Kidney (tissue), 14 donors: ENCODE results near the gene NEK8. TPM values are rescaled to one million over a fixed set of nuclear protein-coding genes. Genes with fewer than 3 reads are reported as not detected.

ENCODE experiments used
- DNase-seq, 5 donors: peaks; one replicate each; pipeline ENCODE4 v3.0.0-alpha.2; 2013 to 2020
- FAIRE-seq: peaks from 2 replicates; lab custom pipeline; 2012; peaks lifted over from hg19 to GRCh38; lab: Jason Lieb, UNC
- H3K27ac ChIP-seq, 2 donors: one replicate each; pipeline ENCODE4 v1.7.0; 2013; ENCODE audit warnings: low read depth in 2 of 2, low read length in 2 of 2, inconsistent platforms in 1 of 2
- H3K27me3 ChIP-seq: one replicate; pipeline ENCODE4 v1.7.1; 2013; ENCODE audit warnings: low read length, inconsistent platforms; ENCODE audit not compliant: control insufficient read depth, insufficient read depth
- H3K36me3 ChIP-seq, 3 donors: one replicate each; pipeline versions ENCODE4 v1.7.0 to v1.7.1; 2013; ENCODE audit warnings: low read length in 3 of 3, control low read depth in 1 of 3, inconsistent platforms in 1 of 3; ENCODE audit not compliant: insufficient read depth in 3 of 3, control insufficient read depth in 2 of 3
- H3K4me1 ChIP-seq, 3 donors: one replicate each; pipeline versions ENCODE4 v1.7.0 to v1.7.1; 2013; ENCODE audit warnings: low read length in 3 of 3, inconsistent platforms in 1 of 3, low read depth in 1 of 3; ENCODE audit not compliant: control insufficient read depth in 2 of 3, insufficient read depth in 2 of 3
- H3K4me3 ChIP-seq, 3 donors: one replicate each; pipeline versions ENCODE4 v1.7.0 to v1.8.1; 2013; ENCODE audit warnings: low read length in 3 of 3, control low read depth in 1 of 3, inconsistent platforms in 1 of 3
- H3K9ac ChIP-seq, 3 donors: one replicate each; pipeline versions ENCODE4 v1.7.0 to v1.7.1; 2013; ENCODE audit warnings: low read length in 3 of 3, control low read depth in 1 of 3, inconsistent platforms in 1 of 3
- H3K9me3 ChIP-seq, 3 donors: one replicate each; pipeline versions ENCODE4 v1.7.0 to v1.7.1; 2013; ENCODE audit warnings: low read length in 3 of 3, control low read depth in 1 of 3, inconsistent platforms in 1 of 3; ENCODE audit not compliant: control insufficient read depth in 2 of 3, insufficient read depth in 1 of 3
- CTCF ChIP-seq: IDR thresholded peaks from 3 replicates; pipeline ENCODE4 v1.5.1; 2012; ENCODE audit warnings: mild to moderate bottlenecking, moderate library complexity, borderline replicate concordance; ENCODE audit not compliant: insufficient read depth; ENCODE audit errors: extremely low read depth
- intact Hi-C: fragments of 100-400 bp; cut with DNase I; formaldehyde crosslinking; loops from one replicate; pipeline ENCODE4 v1.11.1; 2022
- polyA plus RNA-seq: library from polyadenylated mRNA; stranded (reverse); fragments of 350-450 nt; fragmentation: Illumina TruSeq; extraction: RNeasy Lipid Tissue Mini Kit (QIAGEN cat#74804); gene quantifications from one replicate; pipeline ENCODE4 v1.2.3, GENCODE V29; 2014; ENCODE audit warnings: low read depth, low replicate concordance; ENCODE audit not compliant: insufficient read depth
- total RNA-seq: library from RNA; stranded (reverse); fragmentation: NEBNext Ultra II Directional; extraction: Animal tissue kit (Norgen Biotek cat#: 25700); gene quantifications from one replicate; pipeline ENCODE4 v1.2.1, GENCODE V29; 2021
- donor health status: control.
- donor health status: control.
- donor health status: control.
- donor health status: control.
- donor health status: control.
- donor health status: DM: yes; HTN: yes; CAD: no.
- donor health status: Normal renal cell carcinoma (clear cell type).

The NEK8 gene
- total and polyA plus RNA-seq, 2 donors from 2014 or later = 4.7 to 20.6 TPM

GRCh38 chr17:28751600-28752366 is 23.2 kb downstream of the NEK8 start:
- TF ChIP-seq CTCF = no peak
- Histone ChIP-seq H3K27me3 (no peaks in the 10 kb centered on the region), H3K4me1 (peaks cover 3 to 39% (median 30%) of the 10 kb centered on the region in 3 donors), H3K36me3 (peaks cover 10 to 40% (median 14%) of the 10 kb centered on the region in 3 donors), H3K4me3 (no peak overlapping the region), H3K9me3 (no peaks in the 10 kb centered on the region), H3K9ac (no peak overlapping the region), H3K27ac (no peak overlapping the region)
- FAIRE-seq = no peak
- intact Hi-C loops = no loop called here
- peak in 1 of 5 donors; percentile 23 for DNase-seq

GRCh38 chr17:28755486-28755885 is 26.9 kb downstream of the NEK8 start:
- no peak for TF ChIP-seq CTCF
- Histone ChIP-seq H3K36me3 (peaks cover 7 to 28% (median 16%) of the 10 kb centered on the region in 3 donors), H3K9me3 (no peaks in the 10 kb centered on the region), H3K27me3 (no peaks in the 10 kb centered on the region), H3K9ac (no peak overlapping the region), H3K27ac (no peak overlapping the region), H3K4me1 (peaks cover 0 to 4% (median 2%) of the 10 kb centered on the region in 3 donors), H3K4me3 (no peak overlapping the region)
- DNase-seq = peak in 1 of 5 donors; percentile 24
- no peak for FAIRE-seq
- intact Hi-C loops = no loop called here

- intact Hi-C loops = no loop called here
- no peak for FAIRE-seq
These were observed 27.6 kb downstream of the NEK8 start for GRCh38 chr17:28756049-28756804.

More at GRCh38 chr17:28756049-28756804, 27.6 kb downstream of the NEK8 start:
- Histone ChIP-seq H3K27ac (no peak overlapping the region), H3K9me3 (no peaks in the 10 kb centered on the region), H3K27me3 (no peaks in the 10 kb centered on the region), H3K9ac (no peak overlapping the region), H3K36me3 (peaks cover 4 to 24% (median 16%) of the 10 kb centered on the region in 3 donors), H3K4me3 (no peak overlapping the region), H3K4me1 (peaks cover 0 to 4% (median 0%) of the 10 kb centered on the region in 3 donors)
- peak in 1 of 5 donors; percentile 41 for DNase-seq
- no peak for TF ChIP-seq CTCF
